Adrenal gland (tissue), 5 donors: Measurements from ENCODE around the gene ISCU.

ENCODE experiments used
- POLR2A ChIP-seq, 2 donors: fragments of 450-650 bp; IDR thresholded peaks; one replicate each; pipeline ENCODE4 v1.6.1; 2017; ENCODE audit warnings: antibody characterized with exemption in 2 of 2, mild to moderate bottlenecking in 2 of 2, moderate library complexity in 1 of 2
- TF ChIP-seq, protein P1 (sequence below), 6 experiments: fragments of 450-650 bp in 4 of 6; fragments of 200-600 bp in 2 of 6; sonication (generic) in 1 of 6; IDR thresholded peaks; 1 replicate in 5 of 6; 2 replicates in 1 of 6; pipeline versions ENCODE4 v1.5.1 to v1.8.0; 2016 to 2021; ENCODE audit warnings: antibody characterized with exemption in 6 of 6, mild to moderate bottlenecking in 2 of 6, moderate library complexity in 1 of 6
- donor health status: DM: no; HTN: no; CAD: no.

DNA sequence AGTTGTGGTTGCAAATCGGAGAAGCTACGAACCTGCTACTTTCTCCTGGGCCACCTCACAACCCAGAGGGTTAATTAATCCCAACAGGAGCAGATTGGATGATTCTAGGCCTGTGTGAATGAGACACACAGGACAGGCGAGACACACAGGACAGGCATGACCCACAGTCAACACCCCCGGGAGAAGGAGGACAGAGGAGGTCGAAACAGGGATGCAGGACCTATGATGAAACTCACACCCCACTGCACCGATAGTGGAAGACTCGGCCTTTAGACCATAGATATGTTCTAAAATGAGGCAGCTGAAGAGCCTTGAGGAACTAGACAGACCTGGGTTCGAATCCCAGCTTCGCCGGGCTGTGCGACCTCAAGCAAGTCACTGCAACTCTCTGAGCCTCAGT lies 23.9 kb downstream of the ISCU start:
- TF ChIP-seq, protein P1, sequence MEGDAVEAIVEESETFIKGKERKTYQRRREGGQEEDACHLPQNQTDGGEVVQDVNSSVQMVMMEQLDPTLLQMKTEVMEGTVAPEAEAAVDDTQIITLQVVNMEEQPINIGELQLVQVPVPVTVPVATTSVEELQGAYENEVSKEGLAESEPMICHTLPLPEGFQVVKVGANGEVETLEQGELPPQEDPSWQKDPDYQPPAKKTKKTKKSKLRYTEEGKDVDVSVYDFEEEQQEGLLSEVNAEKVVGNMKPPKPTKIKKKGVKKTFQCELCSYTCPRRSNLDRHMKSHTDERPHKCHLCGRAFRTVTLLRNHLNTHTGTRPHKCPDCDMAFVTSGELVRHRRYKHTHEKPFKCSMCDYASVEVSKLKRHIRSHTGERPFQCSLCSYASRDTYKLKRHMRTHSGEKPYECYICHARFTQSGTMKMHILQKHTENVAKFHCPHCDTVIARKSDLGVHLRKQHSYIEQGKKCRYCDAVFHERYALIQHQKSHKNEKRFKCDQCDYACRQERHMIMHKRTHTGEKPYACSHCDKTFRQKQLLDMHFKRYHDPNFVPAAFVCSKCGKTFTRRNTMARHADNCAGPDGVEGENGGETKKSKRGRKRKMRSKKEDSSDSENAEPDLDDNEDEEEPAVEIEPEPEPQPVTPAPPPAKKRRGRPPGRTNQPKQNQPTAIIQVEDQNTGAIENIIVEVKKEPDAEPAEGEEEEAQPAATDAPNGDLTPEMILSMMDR (IDR thresholded peaks at IDR 0.05) = no peak
- TF ChIP-seq POLR2A (IDR thresholded peaks at IDR 0.05) = no peak
